HepG2 (cell line): ENCODE data around the gene IFIT5. TPM values are rescaled to one million over a fixed set of nuclear protein-coding genes. Genes with fewer than 3 reads are reported as not detected.
A peak's percentile ranks its signal among the peaks of the same experiment; 100 is the strongest.

Experiments
- ARID5B ChIP-seq: IDR thresholded peaks from 2 replicates; pipeline ENCODE4 v1.4.0; 2020; ENCODE audit warnings: mild to moderate bottlenecking, missing genetic modification reagents
- ATF1 ChIP-seq: IDR thresholded peaks from 2 replicates; pipeline ENCODE4 v1.6.1; 2016; ENCODE audit warnings: mild to moderate bottlenecking, control low read depth
- GABPA ChIP-seq, 2 experiments: IDR thresholded peaks; 2 replicates each; pipeline ENCODE4 v1.6.1; 2011 to 2016; ENCODE audit warnings: low read depth in 2 of 2, low read length in 1 of 2, missing biosample characterization in 1 of 2, missing genetic modification characterization in 1 of 2
- KLF11 ChIP-seq: IDR thresholded peaks from 2 replicates; pipeline ENCODE4 v1.6.1; 2016; ENCODE audit warnings: missing compliant biosample characterization
- MEIS2 ChIP-seq: sonication (generic); formaldehyde crosslinking; IDR thresholded peaks from 2 replicates; pipeline ENCODE4 v1.9.0; 2021; ENCODE audit warnings: mild to moderate bottlenecking, missing genetic modification reagents
- NAIF1 ChIP-seq: sonication (generic); formaldehyde crosslinking; IDR thresholded peaks from 2 replicates; pipeline ENCODE4 v1.5.0; 2020; ENCODE audit warnings: mild to moderate bottlenecking, missing genetic modification reagents, borderline replicate concordance
- PAXIP1 ChIP-seq: sonication (generic); formaldehyde crosslinking; conservative IDR thresholded peaks from 2 replicates; pipeline ENCODE4 v1.4.0; 2020; ENCODE audit warnings: mild to moderate bottlenecking, missing genetic modification reagents, moderate library complexity
- SP2 ChIP-seq: sonication (generic); formaldehyde crosslinking; IDR thresholded peaks from 2 replicates; pipeline ENCODE4 v1.5.1; 2020; ENCODE audit warnings: mild to moderate bottlenecking, missing genetic modification reagents
- TAF1 ChIP-seq: sonication (generic); formaldehyde crosslinking; IDR thresholded peaks from 2 replicates; pipeline ENCODE4 v1.4.0; 2020; ENCODE audit warnings: missing genetic modification reagents
- TBX3 ChIP-seq: fragments of 450-650 bp; IDR thresholded peaks from 2 replicates; pipeline ENCODE4 v1.6.1; 2017; ENCODE audit warnings: antibody characterized with exemption, mild to moderate bottlenecking, inconsistent platforms, borderline replicate concordance
- ZNF256 ChIP-seq: sonication (generic); formaldehyde crosslinking; conservative IDR thresholded peaks from 2 replicates; pipeline ENCODE4 v1.4.0; 2020; ENCODE audit warnings: missing genetic modification reagents
- ZNF337 ChIP-seq: sonication (generic); formaldehyde crosslinking; IDR thresholded peaks from 2 replicates; pipeline ENCODE4 v1.5.1; 2020; ENCODE audit warnings: missing genetic modification reagents, low read depth, mild to moderate bottlenecking, borderline replicate concordance
- ZNF546 ChIP-seq: sonication (generic); formaldehyde crosslinking; conservative IDR thresholded peaks from 2 replicates; pipeline ENCODE4 v1.8.1; 2023; ENCODE audit warnings: mild to moderate bottlenecking, missing genetic modification reagents
- ZNF639 ChIP-seq: conservative IDR thresholded peaks from 2 replicates; pipeline ENCODE4 v1.6.1; 2018; ENCODE audit warnings: missing genetic modification reagents
- ZNF776 ChIP-seq: sonication (generic); formaldehyde crosslinking; IDR thresholded peaks from 2 replicates; pipeline ENCODE4 v1.4.0; 2020; ENCODE audit warnings: mild to moderate bottlenecking, missing genetic modification reagents
- ZNF878 ChIP-seq: sonication (generic); formaldehyde crosslinking; IDR thresholded peaks from 2 replicates; pipeline ENCODE4 v1.8.1; 2023; ENCODE audit warnings: mild to moderate bottlenecking, missing genetic modification reagents, moderate library complexity
- polyA plus RNA-seq, 8 experiments: library from polyadenylated mRNA; depleted of rRNA in 3 of 8; stranded (reverse) in 7 of 8; unstranded in 1 of 8; fragments of >200 nt; fragmentation: Illumina TruSeq in 4 of 8; extraction: Trizol in 4 of 8; gene quantifications; 2 replicates each; pipeline versions ENCODE4 v1.2.1 to v1.2.3, GENCODE V29; 2011 to 2016; ENCODE audit warnings: low read depth in 4 of 8, missing spikeins in 1 of 8, mixed read lengths in 1 of 8; ENCODE audit not compliant: insufficient read depth in 1 of 8
- total RNA-seq, 5 experiments: library from RNA; depleted of rRNA; stranded (reverse); fragments of >200 nt; fragmentation: Illumina TruSeq; extraction: Trizol; gene quantifications; 2 replicates each; pipeline ENCODE4 v1.2.3, GENCODE V29; 2016; ENCODE audit warnings: low read depth in 1 of 5

IFIT5 gene
- total and polyA plus RNA-seq, 2 of the 13 experiments (the other 11 are each of a cell fraction or from before 2014, with no cell fraction given), result 2.2 to 8.3 TPM

- TF ChIP-seq TBX3 (no peak), SP2 (CRISPR knock-in tag) (no peak), MEIS2 (CRISPR knock-in tag) (no peak), ZNF878 (no peak), ZNF337 (CRISPR knock-in tag) (no peak), NAIF1 (no peak), ZNF776 (CRISPR knock-in tag) (no peak), TAF1 (no peak), GABPA (IDR thresholded peaks at IDR 0.05; ENCODE audit: low read depth, low read length) (no peak), GABPA (CRISPR knock-in tag; IDR thresholded peaks at IDR 0.05; ENCODE audit: low read depth) (no peak), KLF11 (CRISPR knock-in tag) (no peak), ZNF546 (no peak), PAXIP1 (CRISPR knock-in tag) (peak; percentile 20; the same call in 1 of the 2 replicates), ATF1 (no peak), ARID5B (CRISPR knock-in tag) (0 out of 2 replicates have a peak, but pooled peaks have one; percentile 26), ZNF639 (no peak), ZNF256 (CRISPR knock-in tag) (no peak)
These were observed 10.6 kb downstream of the IFIT5 start (continued) for GRCh38 chr10:89425000-89425399.
